MCF 10A (cell line): ENCODE measurements around the gene RPS21. TPM values are rescaled to one million over a fixed set of nuclear protein-coding genes. Genes with fewer than 3 reads are reported as not detected.
A peak's percentile ranks its signal among the peaks of the same experiment; 100 is the strongest.

Experiments used
- BruUV-seq: library from RNA; stranded (reverse); fragments of 400-500 nt; replicated peaks from 2 replicates; lab custom pipeline; 2021; lab: Mats Ljungman, UMichigan
- CTCF ChIA-PET: fragments of 300-600 bp; sonication (Branson Sonifier 250); formaldehyde crosslinking; extraction: SDS; loops from one replicate; lab custom pipeline; 2021; ENCODE audit warnings: antibody characterized with exemption, inconsistent platforms; lab: Yijun Ruan, JAX
- POLR2A ChIA-PET: fragments of 300-600, 350-650 bp; sonication (Branson Sonifier 250); formaldehyde crosslinking; extraction: SDS; loops from one replicate; lab custom pipeline; 2020; ENCODE audit warnings: antibody characterized with exemption, inconsistent platforms; lab: Yijun Ruan, JAX
- DNase-seq: peaks from one replicate; pipeline ENCODE4 v3.0.0-alpha.2; 2018; ENCODE audit not compliant: unreplicated experiment
- H3K27ac Mint-ChIP-seq: one replicate; pipeline ENCODE4 v1.8.0; 2022; ENCODE audit warnings: mild to moderate bottlenecking, low read depth, mixed read lengths; ENCODE audit not compliant: unreplicated experiment
- H3K27me3 Mint-ChIP-seq: one replicate; pipeline ENCODE4 v1.8.0; 2022; ENCODE audit warnings: mixed read lengths; ENCODE audit not compliant: insufficient read depth, unreplicated experiment
- H3K36me3 Mint-ChIP-seq: one replicate; pipeline ENCODE4 v1.8.0; 2022; ENCODE audit warnings: mild to moderate bottlenecking, moderate library complexity, mixed read lengths; ENCODE audit not compliant: insufficient read depth, unreplicated experiment
- H3K4me1 Mint-ChIP-seq: one replicate; pipeline ENCODE4 v1.8.0; 2022; ENCODE audit warnings: mixed read lengths; ENCODE audit not compliant: insufficient read depth, unreplicated experiment
- H3K4me3 Mint-ChIP-seq: one replicate; pipeline ENCODE4 v1.8.0; 2022; ENCODE audit warnings: mild to moderate bottlenecking, moderate library complexity, mixed read lengths; ENCODE audit not compliant: unreplicated experiment
- H3K9me3 Mint-ChIP-seq: one replicate; pipeline ENCODE4 v1.8.0; 2022; ENCODE audit warnings: mixed read lengths; ENCODE audit not compliant: unreplicated experiment
- intact Hi-C: fragments of 100-400 bp; cut with micrococcal nuclease; formaldehyde crosslinking; loops from 2 replicates; pipeline ENCODE4 v1.14.1; 2022
- total RNA-seq: library from RNA; stranded (reverse); gene quantifications from 2 replicates; pipeline ENCODE4 v1.2.3, GENCODE V29; 2022
- TF ChIP-seq, protein P1 (sequence below): fragments of 200-600 bp; IDR thresholded peaks from one replicate; pipeline ENCODE4 v1.8.0; 2022; ENCODE audit warnings: antibody characterized with exemption, mild to moderate bottlenecking; ENCODE audit not compliant: unreplicated experiment

Gene RPS21
- total RNA-seq, 1 experiment from 2014 or later, result 2,055 TPM

GRCh38 chr20:62348604-62349003 is 38.3 kb upstream of the RPS21 start:
- H3K27ac Mint-ChIP-seq, result no peak overlapping the region
- no peak overlapping the region for H3K4me3 Mint-ChIP-seq
- H3K4me1 Mint-ChIP-seq, result peaks cover 22% of the 10 kb centered on the region
- no peak for DNase-seq
- no peaks in the 10 kb centered on the region for H3K27me3 Mint-ChIP-seq
- no TSS peak for BruUV-seq
- H3K9me3 Mint-ChIP-seq, result peaks cover 8% of the 10 kb centered on the region
- H3K36me3 Mint-ChIP-seq, result peaks cover 87% of the 10 kb centered on the region
- intact Hi-C loops, result no loop called here
- CTCF ChIA-PET, result interaction anchor here (0.6 kb wide), 1 partner anchor 35 kb away, joined by 3 read pairs; no protein-coding TSS in a partner anchor
- TF ChIP-seq, protein P1, sequence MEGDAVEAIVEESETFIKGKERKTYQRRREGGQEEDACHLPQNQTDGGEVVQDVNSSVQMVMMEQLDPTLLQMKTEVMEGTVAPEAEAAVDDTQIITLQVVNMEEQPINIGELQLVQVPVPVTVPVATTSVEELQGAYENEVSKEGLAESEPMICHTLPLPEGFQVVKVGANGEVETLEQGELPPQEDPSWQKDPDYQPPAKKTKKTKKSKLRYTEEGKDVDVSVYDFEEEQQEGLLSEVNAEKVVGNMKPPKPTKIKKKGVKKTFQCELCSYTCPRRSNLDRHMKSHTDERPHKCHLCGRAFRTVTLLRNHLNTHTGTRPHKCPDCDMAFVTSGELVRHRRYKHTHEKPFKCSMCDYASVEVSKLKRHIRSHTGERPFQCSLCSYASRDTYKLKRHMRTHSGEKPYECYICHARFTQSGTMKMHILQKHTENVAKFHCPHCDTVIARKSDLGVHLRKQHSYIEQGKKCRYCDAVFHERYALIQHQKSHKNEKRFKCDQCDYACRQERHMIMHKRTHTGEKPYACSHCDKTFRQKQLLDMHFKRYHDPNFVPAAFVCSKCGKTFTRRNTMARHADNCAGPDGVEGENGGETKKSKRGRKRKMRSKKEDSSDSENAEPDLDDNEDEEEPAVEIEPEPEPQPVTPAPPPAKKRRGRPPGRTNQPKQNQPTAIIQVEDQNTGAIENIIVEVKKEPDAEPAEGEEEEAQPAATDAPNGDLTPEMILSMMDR, result no peak
- POLR2A ChIA-PET, result interaction anchor here (1.0 to 7.4 kb wide), 5 partner anchors 9 to 44 kb away, joined by 4 to 347 read pairs (median 48); partner anchors contain the start of genes ADRM1, LAMA5 and RPS21

DNA sequence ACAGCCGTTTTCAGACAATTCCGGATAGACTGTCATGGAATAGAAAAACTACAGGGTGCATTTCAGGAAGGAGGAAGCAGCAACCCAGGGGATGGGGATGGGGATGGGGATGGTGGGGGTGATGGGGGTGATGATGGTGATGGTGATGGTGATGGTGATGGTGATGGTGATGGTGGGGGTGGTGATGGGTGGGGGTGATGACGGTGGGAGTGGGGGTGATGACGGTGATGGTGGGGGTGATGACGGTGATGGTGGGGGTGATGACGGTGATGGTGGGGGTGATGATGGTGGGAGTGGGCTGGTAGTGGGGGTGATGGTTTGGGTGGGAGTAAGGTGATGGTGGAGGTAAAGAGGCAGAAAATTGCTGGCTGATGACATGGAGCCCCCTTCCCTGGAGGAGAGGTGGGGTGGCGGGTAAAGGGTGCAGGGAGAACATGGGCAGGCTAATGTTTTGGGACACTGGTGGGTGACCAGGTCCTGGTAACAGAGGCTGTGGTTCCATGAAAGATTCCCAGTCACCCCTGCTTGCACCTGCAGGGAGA is 37.3 kb upstream of the RPS21 start:
- ChIA-PET CTCF (interaction anchor here (0.6 to 4.9 kb wide), 11 partner anchors 10 to 268 kb away, joined by 3 to 63 read pairs (median 7); no protein-coding TSS in a partner anchor), POLR2A (interaction anchor here (0.6 to 7.4 kb wide), 18 partner anchors 8 to 303 kb away, joined by 3 to 347 read pairs (median 5); partner anchors contain the start of genes ADRM1, LAMA5 and RPS21)
- peak overlapping the region; percentile 53 for H3K4me3 Mint-ChIP-seq
- peak overlapping the region; percentile 93 for H3K27ac Mint-ChIP-seq
- BruUV-seq, result no TSS peak
- no peaks in the 10 kb centered on the region for H3K27me3 Mint-ChIP-seq
- intact Hi-C loops, result loop anchor here (1.0 kb wide), 1 partner anchor 47 kb away; the partner anchor contains the start of gene ADRM1
- TF ChIP-seq, protein P1, result no peak
- H3K36me3 Mint-ChIP-seq, result peaks cover 77% of the 10 kb centered on the region
- peaks cover 22% of the 10 kb centered on the region for H3K4me1 Mint-ChIP-seq
- H3K9me3 Mint-ChIP-seq, result peaks cover 8% of the 10 kb centered on the region
- no peak for DNase-seq

- no TSS peak for BruUV-seq
- Mint-ChIP-seq H3K4me3 (peak overlapping the region; percentile 53), H3K36me3 (peaks cover 73% of the 10 kb centered on the region), H3K27me3 (no peaks in the 10 kb centered on the region), H3K9me3 (peaks cover 8% of the 10 kb centered on the region), H3K27ac (peak overlapping the region; percentile 93), H3K4me1 (peaks cover 22% of the 10 kb centered on the region)
- POLR2A ChIA-PET, result interaction anchor here (0.6 to 7.4 kb wide), 19 partner anchors 9 to 1690 kb away, joined by 3 to 347 read pairs (median 5); partner anchors contain the start of genes ADRM1, GID8, LAMA5 and RPS21
- intact Hi-C loops, result loop anchor here (1.0 kb wide), 1 partner anchor 48 kb away; the partner anchor contains the start of gene ADRM1
- TF ChIP-seq, protein P1, result no peak
- CTCF ChIA-PET, result interaction anchor here (0.5 to 4.9 kb wide), 15 partner anchors 9 to 351 kb away, joined by 3 to 63 read pairs (median 4); no protein-coding TSS in a partner anchor
- DNase-seq, result peak; percentile 95
These were observed 36.7 kb upstream of the RPS21 start for GRCh38 chr20:62350098-62350628.
